GM18868 (cell line): ENCODE results near the gene DHCR7.

Source experiments
- ATAC-seq: cut with Tn5 transposase; IDR thresholded peaks from one replicate; pipeline ENCODE4 v1.9.1; 2021; ENCODE audit warnings: mild to moderate bottlenecking, moderate library complexity; ENCODE audit not compliant: unreplicated experiment

DHCR7 gene

DNA sequence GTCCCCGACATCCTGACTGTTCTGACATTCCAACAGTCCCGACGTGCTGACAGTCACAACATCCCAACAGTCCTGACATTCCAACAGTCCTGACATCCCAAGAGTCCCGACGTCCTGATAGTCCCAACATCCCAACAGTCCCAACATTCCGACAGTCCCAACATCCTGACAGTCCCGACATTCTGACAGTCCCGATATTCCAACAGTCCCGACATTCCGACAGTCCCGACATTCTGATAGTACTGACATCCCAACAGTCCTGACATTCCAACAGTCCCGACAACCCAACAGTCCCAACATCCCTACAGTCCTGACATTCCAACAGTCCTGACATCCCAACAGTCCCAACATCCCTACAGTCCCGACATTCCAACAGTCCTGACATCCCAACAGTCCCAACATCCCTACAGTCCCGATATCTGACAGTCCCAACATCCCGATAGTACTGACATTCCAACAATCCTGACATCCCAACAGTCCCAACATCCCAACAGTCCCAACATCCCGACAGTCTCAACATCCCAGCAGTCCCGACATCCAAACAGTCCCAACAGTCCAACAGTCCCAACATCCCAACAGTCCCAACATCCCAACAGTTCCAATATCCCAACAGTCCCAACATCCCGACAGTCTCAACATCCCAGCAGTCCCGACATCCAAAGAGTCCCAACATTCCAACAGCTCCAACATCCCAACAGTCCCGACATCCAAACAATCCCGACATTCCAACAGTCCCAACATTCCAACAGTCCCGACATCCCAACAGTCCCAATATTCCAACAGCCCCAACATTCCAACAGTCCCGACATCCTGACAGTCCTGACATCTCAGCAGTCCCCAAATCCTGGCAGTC lies 60.2 kb downstream of the DHCR7 start:
- no peak for ATAC-seq

DNA sequence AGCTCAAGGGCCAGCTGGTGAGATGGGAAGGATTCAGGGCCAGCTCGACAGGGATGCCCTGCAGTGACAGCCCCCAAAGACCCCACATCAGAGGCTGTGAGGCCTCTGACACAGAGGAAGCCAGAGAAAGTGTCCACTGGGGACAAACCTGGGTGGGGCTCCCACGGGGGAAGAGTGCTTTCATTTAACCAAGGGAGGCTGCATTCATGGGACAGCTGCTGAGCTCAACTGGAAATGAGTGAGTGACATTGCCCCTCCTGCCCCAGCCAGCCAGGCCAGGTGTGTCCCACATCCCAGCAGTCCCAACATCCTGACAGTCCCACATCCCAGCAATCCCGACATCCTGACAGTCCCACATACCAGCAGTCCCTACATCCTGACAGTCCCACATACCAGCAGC lies 61.0 kb downstream of the DHCR7 start:
- ATAC-seq, result no peak

DNA sequence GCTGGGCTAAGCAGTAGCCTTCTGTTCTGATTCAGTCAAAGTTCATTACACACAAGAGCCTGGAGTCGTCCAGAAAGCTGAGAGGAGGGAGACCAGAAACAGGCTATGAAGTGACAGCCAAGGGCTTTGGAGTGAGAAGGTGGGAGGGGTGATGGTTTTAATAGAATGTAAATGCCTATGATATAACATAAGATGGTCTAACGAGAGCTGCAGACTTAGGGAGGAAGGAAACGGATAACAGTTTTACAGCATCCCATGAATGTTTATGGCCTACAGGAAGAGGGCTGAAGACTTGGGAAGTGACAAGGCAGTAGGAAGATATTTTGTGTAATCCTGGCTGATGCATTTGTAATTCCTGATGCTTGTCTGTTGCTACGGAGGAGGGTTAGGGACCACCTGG lies 62.0 kb downstream of the DHCR7 start:
- ATAC-seq, result no peak

DNA sequence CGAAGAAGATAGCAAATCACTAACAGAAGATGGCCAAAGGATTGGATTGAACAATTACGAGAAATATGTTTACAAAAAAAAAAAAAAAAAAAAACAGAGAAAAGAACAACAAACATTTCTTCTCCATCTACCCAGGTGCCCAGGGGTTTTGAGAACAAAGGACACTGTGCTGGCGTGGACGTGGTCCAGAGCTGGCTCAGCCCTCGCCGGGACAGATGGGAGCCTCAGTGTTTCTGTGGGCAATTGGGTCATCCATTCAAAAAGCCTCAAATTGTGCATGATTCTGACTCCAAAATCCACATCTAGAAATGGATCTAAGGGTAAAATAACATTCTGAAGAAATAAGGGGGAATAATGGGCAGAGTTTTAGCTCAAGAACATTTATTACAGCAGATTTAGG lies 63.1 kb downstream of the DHCR7 start:
- ATAC-seq, result no peak

DNA sequence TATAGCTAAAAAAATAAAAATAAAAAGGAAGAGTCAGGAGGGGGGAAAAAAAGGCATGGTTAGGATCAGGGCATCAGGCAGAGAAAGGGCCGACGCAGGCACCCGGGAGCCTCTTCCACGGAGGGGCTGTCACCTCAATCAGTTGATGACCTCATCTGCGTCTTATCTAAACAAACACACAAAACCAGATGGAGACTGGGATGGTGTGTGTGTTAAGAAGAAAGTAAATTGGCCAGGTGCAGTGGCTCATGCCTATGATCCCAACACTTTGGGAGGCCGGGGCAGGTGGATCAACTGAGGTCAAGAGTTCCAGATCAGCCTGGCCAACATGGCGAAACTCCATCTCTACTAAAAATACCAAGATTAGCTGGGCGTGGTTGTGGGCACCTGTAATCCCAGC lies 63.6 kb downstream of the DHCR7 start:
- ATAC-seq, result no peak
